ENCODE measurements around the gene RAC2.

The RAC2 gene

DNA sequence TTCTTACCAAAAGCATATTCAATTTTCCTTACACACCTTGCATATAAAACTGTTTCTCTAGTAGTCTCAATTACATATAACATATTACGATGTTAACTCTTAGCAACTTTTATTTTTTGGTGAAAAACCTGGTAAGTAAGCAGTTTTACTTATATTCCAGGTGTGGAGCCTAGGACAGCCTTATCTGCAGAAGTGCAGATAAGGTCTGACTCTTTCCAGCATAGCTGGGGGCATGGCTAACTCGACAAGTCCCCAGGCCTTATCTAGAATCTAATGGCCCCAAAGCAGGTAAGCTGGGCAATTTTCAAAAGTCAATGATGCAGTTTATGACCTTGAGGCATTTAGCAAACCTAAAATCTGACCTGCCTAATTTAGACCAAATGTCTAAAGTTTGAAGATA lies 51.9 kb downstream of the RAC2 start:
- DNase-seq (ENCODE audit: extremely low read depth in 1 of 2, low read depth in 1 of 2) = no peak

- DNase-seq (ENCODE audit: extremely low read depth in 1 of 2, low read depth in 1 of 2) = no peak
Observed at GRCh38 chr22:37190262-37190780, 53.7 kb downstream of the RAC2 start.

DNA sequence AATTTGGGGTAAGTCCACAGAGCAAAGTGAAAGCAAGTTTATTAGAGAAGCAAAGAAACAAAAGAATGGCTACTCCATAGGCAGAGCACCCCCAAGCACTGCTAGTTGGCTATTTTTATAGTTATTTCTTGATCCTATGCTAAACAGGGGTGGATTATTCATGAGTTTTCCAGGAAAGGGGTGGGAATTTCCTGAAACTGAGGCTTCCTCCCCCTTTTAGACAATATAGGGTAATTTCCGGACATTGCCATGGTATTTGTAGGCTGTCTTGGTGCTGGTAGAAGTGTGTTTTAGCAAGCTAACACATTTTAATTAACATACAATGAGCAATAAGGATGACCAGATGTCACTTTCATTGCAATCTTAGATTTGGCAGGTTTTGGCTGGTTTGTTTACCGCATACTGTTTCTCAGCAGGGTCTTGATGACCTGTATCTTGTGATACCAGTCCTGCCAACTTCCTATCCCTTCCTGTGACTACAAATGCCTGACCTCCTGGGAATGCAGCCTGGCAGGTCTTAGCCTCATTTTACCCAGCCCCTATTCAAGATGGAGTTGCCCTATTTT lies 55.1 kb downstream of the RAC2 start:
- no peak for DNase-seq (ENCODE audit: extremely low read depth in 1 of 2, low read depth in 1 of 2)

DNA sequence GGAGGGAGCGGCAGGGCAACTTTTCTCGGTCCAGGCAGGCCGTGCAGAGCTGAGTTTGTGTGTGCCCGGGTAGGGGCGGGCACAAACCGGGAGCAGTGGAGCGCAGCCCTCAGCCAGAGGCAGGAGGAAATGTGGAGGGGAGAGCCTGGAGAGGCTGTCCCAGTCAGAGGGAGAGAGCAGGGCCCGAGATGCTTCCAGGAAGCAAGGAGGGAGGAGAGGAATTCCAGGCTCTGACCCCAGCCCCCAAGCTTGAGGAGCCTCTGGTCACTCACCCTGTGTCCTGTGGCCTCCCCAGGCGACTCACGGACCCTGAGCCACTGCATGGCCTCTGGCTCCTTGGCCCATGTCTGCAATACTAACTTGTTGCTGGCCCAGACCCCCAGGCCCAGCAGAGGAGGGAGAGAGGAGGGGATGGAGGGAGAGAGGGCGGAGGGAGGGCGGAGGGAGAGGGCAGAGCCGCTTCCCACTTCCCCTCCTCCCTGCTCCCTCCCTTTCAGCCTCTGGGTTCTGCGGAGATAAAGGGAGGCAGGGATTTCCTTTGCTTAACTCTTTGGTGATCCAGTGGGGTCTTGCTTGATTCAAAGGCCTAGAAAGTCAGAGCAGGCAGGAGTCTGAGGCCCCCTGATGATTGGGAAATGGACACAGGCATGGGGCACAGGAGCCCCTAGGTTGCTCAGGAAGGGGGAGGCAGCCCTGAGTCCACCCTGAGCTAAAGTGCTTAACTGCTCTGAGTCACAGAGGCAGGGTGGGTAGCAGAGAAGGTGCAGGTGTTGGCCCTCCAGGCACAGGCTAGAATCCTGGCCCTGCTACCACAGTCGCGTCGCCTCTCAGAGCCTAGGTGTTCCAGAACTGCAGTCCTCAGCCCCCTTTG lies 55.9 kb downstream of the RAC2 start, which contains the start of gene C1QTNF6:
C1QTNF6 (minus strand) TSS at position 357 of the 871 bp plus-strand sequence; CDS start at position 323, 34 bp downstream.
- DNase-seq (ENCODE audit: extremely low read depth in 1 of 2, low read depth in 1 of 2) = no peak

- DNase-seq (ENCODE audit: extremely low read depth in 1 of 2, low read depth in 1 of 2) = no peak
Observed at GRCh38 chr22:37187552-37187890, 56.5 kb downstream of the RAC2 start.

DNA sequence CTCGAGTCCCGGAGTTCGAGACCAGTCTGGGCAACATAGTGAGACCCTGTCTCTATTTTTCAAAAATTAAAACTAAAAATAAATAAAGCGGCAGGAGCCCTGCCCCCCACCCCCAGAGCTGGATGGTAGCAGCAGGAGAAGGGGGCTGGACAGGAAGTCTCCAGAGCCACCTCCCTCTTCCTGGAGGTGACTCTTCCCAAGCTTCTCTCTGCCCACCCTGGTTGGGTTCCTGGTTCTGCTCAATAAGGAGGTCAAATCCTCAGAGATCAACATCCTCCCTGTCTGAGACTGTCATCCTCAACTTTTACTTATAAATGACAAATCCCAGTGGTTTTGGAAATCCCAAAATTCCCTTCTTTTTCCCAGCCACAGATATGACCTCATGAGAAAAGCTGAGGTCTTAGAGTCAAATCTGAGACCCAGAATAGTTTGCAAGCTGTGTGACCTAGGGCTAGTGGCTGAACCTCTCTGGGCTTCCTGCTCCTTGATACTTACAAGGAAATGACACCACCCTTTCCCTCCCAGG lies 57.0 kb downstream of the RAC2 start:
- no peak for DNase-seq (ENCODE audit: extremely low read depth in 1 of 2, low read depth in 1 of 2)

DNA sequence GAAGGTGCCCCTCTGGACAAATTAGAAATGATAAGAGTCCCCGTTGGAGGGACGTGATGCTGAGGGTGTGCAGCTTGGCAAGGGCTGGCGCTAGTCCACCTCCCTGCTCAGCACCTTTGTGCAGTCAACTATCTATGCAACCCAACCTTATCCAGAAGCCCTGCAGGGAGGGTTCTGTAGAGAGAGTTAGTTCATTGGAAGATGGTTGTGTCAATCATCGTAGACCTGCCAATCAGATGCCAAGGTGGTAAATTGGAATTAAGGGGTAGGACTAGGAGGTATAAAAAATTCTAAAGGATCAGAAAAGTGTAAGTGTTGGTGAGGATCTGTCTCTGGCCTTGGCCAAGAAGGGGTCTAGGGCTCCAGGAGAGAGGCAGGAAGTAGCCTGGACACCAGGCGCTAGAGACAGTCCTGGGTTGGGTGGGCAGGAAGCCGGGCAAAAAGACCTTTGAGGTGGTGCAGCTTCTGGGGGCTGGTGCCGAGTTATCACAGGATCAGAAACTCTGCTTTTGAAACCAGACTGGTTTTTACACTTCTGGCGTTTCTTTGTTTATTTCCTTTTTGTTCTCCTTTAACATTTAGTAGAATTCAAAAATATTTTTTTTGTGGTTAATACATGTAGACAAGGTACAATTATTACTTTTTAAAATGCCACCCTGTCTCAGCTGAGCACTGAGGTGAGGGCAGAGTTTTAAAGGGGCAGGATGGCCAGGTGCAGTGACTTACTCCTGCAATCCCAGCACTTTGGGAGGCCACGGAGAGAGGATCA lies 57.7 kb downstream of the RAC2 start:
- no peak for DNase-seq (ENCODE audit: extremely low read depth in 1 of 2, low read depth in 1 of 2)

GRCh38 chr22:37185646-37186227 lies 58.3 kb downstream of the RAC2 start:
- DNase-seq (ENCODE audit: extremely low read depth in 1 of 2, low read depth in 1 of 2) = no peak

DNA sequence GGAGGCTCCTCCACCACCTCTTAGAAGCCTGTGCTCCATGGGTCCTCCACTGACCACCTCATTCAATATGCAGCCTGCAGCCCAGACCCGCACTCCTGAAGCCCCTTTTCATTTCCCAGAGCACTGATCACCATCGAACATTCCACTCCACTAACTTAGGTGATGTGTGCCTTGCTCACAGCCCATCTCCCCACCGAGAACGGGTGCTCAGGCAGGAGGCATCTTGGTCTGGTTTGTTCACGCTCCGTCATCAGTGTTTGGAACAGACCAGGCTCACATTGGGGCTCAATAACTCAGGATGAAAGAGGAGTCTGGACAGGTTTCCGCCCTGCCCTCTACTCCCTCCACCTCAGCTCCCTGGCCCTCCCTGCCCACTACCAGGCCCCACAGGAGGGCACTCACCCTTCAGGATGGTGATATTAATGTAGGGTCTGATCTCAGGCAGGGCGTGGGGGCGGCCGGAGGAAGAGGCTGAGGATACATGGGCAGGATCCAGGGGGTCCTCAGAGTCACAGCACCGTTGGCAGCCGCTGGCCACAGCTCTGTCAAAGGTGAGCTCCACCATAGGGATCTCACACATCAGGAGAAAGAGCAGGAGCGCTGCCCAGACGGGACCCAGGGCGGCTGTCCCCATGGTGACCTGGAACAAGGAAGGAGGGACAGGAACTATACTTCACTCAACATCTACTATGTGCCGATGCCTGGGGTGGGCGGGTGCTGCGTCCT lies 59.1 kb downstream of the RAC2 start:
- DNase-seq (ENCODE audit: extremely low read depth in 1 of 2, low read depth in 1 of 2) = no peak

GRCh38 chr22:37184380-37184755 lies 59.7 kb downstream of the RAC2 start:
- no peak for DNase-seq (ENCODE audit: extremely low read depth in 1 of 2, low read depth in 1 of 2)

GRCh38 chr22:37183432-37184379 lies 60.4 kb downstream of the RAC2 start:
- no peak for DNase-seq (ENCODE audit: extremely low read depth in 1 of 2, low read depth in 1 of 2)

- no peak for DNase-seq (ENCODE audit: extremely low read depth in 1 of 2, low read depth in 1 of 2)
Observed at GRCh38 chr22:37182949-37183245, 61.2 kb downstream of the RAC2 start.

DNA sequence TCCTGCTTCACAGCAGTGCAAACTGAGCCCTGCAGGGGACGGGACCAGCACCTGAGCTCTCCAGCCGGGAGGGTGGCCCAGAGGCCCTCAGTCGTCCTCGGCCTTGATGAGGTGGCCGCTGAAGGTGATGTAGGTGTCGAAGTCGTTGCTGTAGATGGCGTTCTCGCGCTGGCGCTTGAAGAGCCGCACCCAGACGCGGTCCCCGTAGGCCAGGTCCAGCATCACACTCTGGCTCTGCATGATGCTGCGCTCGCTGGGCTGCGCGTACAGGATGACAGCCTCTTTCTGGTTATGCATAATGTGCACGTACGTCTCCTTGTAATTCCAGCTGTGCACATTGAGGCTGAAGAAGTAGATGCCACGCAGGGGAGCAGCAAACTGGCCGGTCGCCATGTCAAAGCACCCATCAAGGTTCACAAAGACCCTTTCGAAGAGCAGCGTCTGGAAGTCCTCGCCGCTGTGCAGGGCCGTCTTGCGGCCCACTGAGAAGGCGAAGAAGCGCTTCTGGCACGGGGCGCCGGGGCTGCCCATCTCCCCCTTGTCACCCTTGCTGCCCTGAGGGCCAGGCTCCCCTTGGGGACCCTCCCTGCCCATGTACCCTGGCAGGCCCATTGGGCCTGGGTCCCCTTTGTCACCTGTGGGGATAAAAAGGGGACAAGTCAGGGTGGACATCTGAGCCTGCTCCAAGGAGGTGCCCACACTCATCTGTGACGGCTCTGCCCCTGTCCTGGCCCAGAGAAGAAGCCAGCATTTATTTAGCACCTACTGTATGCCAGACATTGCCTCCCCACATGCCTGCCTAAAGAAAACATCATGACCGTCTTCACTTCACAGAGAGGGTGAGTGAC lies 61.7 kb downstream of the RAC2 start:
- no peak for DNase-seq (ENCODE audit: extremely low read depth in 1 of 2, low read depth in 1 of 2)

GRCh38 chr22:37181681-37182080 lies 62.4 kb downstream of the RAC2 start:
- DNase-seq (ENCODE audit: extremely low read depth in 1 of 2, low read depth in 1 of 2) = no peak

- DNase-seq (ENCODE audit: extremely low read depth in 1 of 2, low read depth in 1 of 2) = no peak
Observed at GRCh38 chr22:37180531-37181231, 63.4 kb downstream of the RAC2 start.

DNA sequence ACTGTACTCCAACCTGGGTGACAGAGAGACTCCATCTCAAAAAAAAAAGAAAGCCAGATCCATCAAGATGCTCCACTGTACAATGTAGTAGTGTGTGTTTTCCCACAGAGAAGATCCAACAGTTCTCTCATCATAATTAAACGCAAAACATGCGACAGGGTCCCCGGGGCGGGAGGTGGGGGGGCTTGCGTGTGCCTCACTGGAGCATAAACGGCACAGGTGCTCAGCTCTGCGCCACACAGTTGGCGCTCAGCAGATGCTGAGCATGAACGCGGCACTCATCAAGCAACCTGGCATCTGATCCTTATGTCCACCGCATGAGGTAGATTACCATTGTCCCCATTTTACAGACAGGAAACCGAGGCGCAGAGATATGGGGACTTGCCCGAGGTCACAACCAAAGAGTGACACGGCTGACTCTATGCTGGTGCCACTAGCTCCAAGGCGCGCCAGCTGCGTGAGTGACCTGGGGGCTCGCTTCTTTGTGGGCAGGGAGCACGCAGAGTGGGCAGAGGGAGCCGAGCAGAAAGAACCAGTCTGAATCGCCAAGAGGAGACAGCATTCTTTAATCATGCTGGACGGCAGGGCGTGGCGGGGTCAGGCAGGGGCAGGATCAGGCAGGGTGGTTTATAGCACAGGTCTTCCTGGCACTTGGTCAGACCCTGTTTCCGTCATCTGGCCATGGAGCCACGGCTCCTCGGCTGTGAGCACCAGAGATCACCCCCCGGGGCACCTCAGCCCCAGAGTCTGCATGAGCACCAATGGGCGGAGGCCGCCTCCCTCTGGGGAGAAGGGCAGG lies 64.2 kb downstream of the RAC2 start:
- no peak for DNase-seq (ENCODE audit: extremely low read depth in 1 of 2, low read depth in 1 of 2)

DNA sequence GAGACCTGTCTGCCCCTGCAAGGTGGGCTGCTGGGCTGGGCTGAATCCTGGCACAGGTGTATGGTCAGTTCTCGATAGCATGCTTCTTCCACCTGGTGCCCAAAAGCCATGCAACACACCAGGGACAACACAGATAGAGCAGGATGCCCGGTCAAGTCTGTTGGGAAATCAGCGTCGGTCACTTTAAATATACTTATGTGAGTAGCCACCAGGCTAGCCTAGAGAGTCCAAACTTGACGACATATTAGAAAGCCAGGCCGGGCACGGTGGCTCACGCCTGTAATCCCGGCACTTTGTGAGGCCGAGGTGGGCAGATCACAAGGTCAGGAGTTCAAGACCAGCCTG lies 65.0 kb downstream of the RAC2 start:
- DNase-seq (ENCODE audit: extremely low read depth in 1 of 2, low read depth in 1 of 2) = no peak
